Measurements from ENCODE around the gene SASH3.

GRCh38 chrX:129813662-129814368 is 34.1 kb downstream of the SASH3 start:
- TF ChIP-seq CTCF (conservative IDR thresholded peaks at IDR 0.05) = no peak
- no peak for TF ChIP-seq ZFX (IDR thresholded peaks at IDR 0.05)

Data from C4-2B (cell line).